DND-41 (cell line): ENCODE measurements around the gene BICDL1.

Experiments used
- ATAC-seq: fragments of 200-7000 bp; cut with Tn5 transposase; 3 replicates; pipeline ENCODE4 v1.9.1; 2021; ENCODE audit warnings: low read depth; ENCODE audit not compliant: insufficient read depth
- DNase-seq: peaks from one replicate; pipeline ENCODE4 v3.0.0-alpha.2; 2020
- H2AFZ ChIP-seq: 2 replicates; pipeline ENCODE4 v1.6.0; 2012; ENCODE audit warnings: low read depth, low read length
- H3K27ac ChIP-seq: 2 replicates; pipeline ENCODE4 v1.5.1; 2012; ENCODE audit warnings: low read length, inconsistent platforms
- H3K27me3 ChIP-seq: fragments of 200-600 bp; sonication (generic); 2 replicates; pipeline ENCODE4 v1.6.0; 2012; ENCODE audit warnings: low read length, mild to moderate bottlenecking, inconsistent platforms; ENCODE audit not compliant: insufficient read depth, poor library complexity
- H3K36me3 ChIP-seq: 2 replicates; pipeline ENCODE4 v1.5.1; 2012; ENCODE audit warnings: low read length, inconsistent platforms; ENCODE audit not compliant: insufficient read depth
- H3K4me1 ChIP-seq: 2 replicates; pipeline ENCODE4 v1.5.1; 2012; ENCODE audit warnings: mild to moderate bottlenecking, low read length; ENCODE audit not compliant: insufficient read depth
- H3K4me2 ChIP-seq: 2 replicates; pipeline ENCODE4 v1.6.0; 2012; ENCODE audit warnings: mild to moderate bottlenecking, moderate library complexity, low read length, inconsistent platforms; ENCODE audit not compliant: insufficient read depth
- H3K4me3 ChIP-seq, 2 experiments: fragments of 200-600 bp in 1 of 2; shearing (Covaris generic) in 1 of 2; 2 replicates each; pipeline ENCODE4 v1.5.1; 2012 to 2016; ENCODE audit warnings: inconsistent platforms in 2 of 2, low read length in 2 of 2, mild to moderate bottlenecking in 2 of 2, low read depth in 1 of 2, moderate library complexity in 1 of 2
- H3K79me2 ChIP-seq: 2 replicates; pipeline ENCODE4 v1.6.0; 2012; ENCODE audit warnings: low read length, inconsistent platforms; ENCODE audit not compliant: insufficient read depth
- H3K9ac ChIP-seq: 2 replicates; pipeline ENCODE4 v1.6.0; 2012; ENCODE audit warnings: low read depth, mild to moderate bottlenecking, inconsistent platforms, low read length, moderate library complexity
- H3K9me3 ChIP-seq: 2 replicates; pipeline ENCODE4 v1.5.1; 2012; ENCODE audit warnings: low read length, moderate library complexity, mild to moderate bottlenecking, inconsistent platforms; ENCODE audit not compliant: insufficient read depth, severe bottlenecking
- H4K20me1 ChIP-seq: 2 replicates; pipeline ENCODE4 v1.6.0; 2012; ENCODE audit warnings: low read length; ENCODE audit not compliant: insufficient read depth
- CTCF ChIP-seq: IDR thresholded peaks from 2 replicates; pipeline ENCODE4 v1.5.1; 2012; ENCODE audit warnings: borderline replicate concordance, low read length, moderate library complexity, mild to moderate bottlenecking; ENCODE audit not compliant: poor library complexity, severe bottlenecking; ENCODE audit errors: extremely low read depth
- EZH2 ChIP-seq: IDR thresholded peaks from 3 replicates; pipeline ENCODE4 v1.6.1; 2012; ENCODE audit warnings: borderline replicate concordance, low read depth, mild to moderate bottlenecking, moderate library complexity, low read length, inconsistent platforms; ENCODE audit not compliant: severe bottlenecking

Gene BICDL1

GRCh38 chr12:120065472-120065871 lies 76.4 kb downstream of the BICDL1 start:
- DNase-seq (no peak), ATAC-seq (no peak)
- Histone ChIP-seq H3K36me3 (no peaks in the 10 kb centered on the region), H3K79me2 (no peaks in the 10 kb centered on the region), H3K27ac (no peak overlapping the region), H3K9me3 (no peaks in the 10 kb centered on the region), H3K4me3 (no peak overlapping the region), H4K20me1 (no peaks in the 10 kb centered on the region), H3K4me1 (no peaks in the 10 kb centered on the region), H3K9ac (no peak overlapping the region), H2AFZ (no peak overlapping the region), H3K27me3 (no peaks in the 10 kb centered on the region), H3K4me2 (no peak overlapping the region)
- no peak for TF ChIP-seq EZH2
- no peak for TF ChIP-seq CTCF

GRCh38 chr12:120066341-120066740 lies 77.3 kb downstream of the BICDL1 start:
- Histone ChIP-seq H2AFZ (no peak overlapping the region), H3K27ac (no peak overlapping the region), H3K4me1 (no peaks in the 10 kb centered on the region), H3K9ac (no peak overlapping the region), H3K4me2 (no peak overlapping the region), H3K27me3 (no peaks in the 10 kb centered on the region), H3K9me3 (no peaks in the 10 kb centered on the region), H3K79me2 (no peaks in the 10 kb centered on the region), H4K20me1 (no peaks in the 10 kb centered on the region), H3K36me3 (no peaks in the 10 kb centered on the region), H3K4me3 (no peak overlapping the region)
- TF ChIP-seq EZH2, result no peak
- TF ChIP-seq CTCF, result no peak
- DNase-seq (no peak), ATAC-seq (no peak)

GRCh38 chr12:120067084-120067869 lies 78.2 kb downstream of the BICDL1 start:
- Histone ChIP-seq H3K4me1 (no peaks in the 10 kb centered on the region), H3K27ac (no peak overlapping the region), H3K27me3 (no peaks in the 10 kb centered on the region), H3K9me3 (no peaks in the 10 kb centered on the region), H3K4me2 (no peak overlapping the region), H3K9ac (no peak overlapping the region), H2AFZ (no peak overlapping the region), H4K20me1 (no peaks in the 10 kb centered on the region), H3K4me3 (no peak overlapping the region), H3K79me2 (no peaks in the 10 kb centered on the region), H3K36me3 (no peaks in the 10 kb centered on the region)
- DNase-seq, result no peak
- ATAC-seq, result no peak
- TF ChIP-seq CTCF (no peak), EZH2 (no peak)
